PFSK-1 (cell line): Measurements from ENCODE around the gene ANAPC16.

Source experiments
- FOXP2 ChIP-seq: optimal IDR thresholded peaks from 2 replicates; pipeline ENCODE3; 2011; ENCODE audit warnings: borderline replicate concordance, control low read depth, inconsistent platforms; ENCODE audit not compliant: insufficient read depth; ENCODE audit errors: extremely low read length, extremely low read depth
- POLR2AphosphoS5 ChIP-seq: IDR thresholded peaks from 2 replicates; pipeline ENCODE4 v1.6.1; 2012; ENCODE audit warnings: low read depth, mild to moderate bottlenecking, control low read depth, low read length, moderate library complexity
- REST ChIP-seq, 2 experiments: IDR thresholded peaks; 2 replicates each; pipeline versions ENCODE4 v1.6.1 to v1.8.0; 2011 to 2012; ENCODE audit warnings: low read depth in 2 of 2, low read length in 2 of 2, control low read depth in 1 of 2, inconsistent platforms in 1 of 2, mild to moderate bottlenecking in 1 of 2, moderate library complexity in 1 of 2; ENCODE audit not compliant: insufficient read depth in 1 of 2
- SIN3A ChIP-seq: IDR thresholded peaks from 2 replicates; pipeline ENCODE4 v1.6.1; 2012; ENCODE audit warnings: mild to moderate bottlenecking, low read length, moderate library complexity, borderline replicate concordance; ENCODE audit not compliant: insufficient read depth
- TAF1 ChIP-seq: IDR thresholded peaks from 2 replicates; pipeline ENCODE4 v1.6.1; 2012; ENCODE audit warnings: low read length, control low read depth, borderline replicate concordance; ENCODE audit not compliant: insufficient read depth

ANAPC16 gene

GRCh38 chr10:72229261-72230251 lies 13.7 kb downstream of the ANAPC16 start:
- TF ChIP-seq SIN3A, result no peak
- TF ChIP-seq POLR2AphosphoS5, result no peak
- no peak for TF ChIP-seq TAF1
- TF ChIP-seq REST (IDR thresholded peaks at IDR 0.05; ENCODE audit: insufficient read depth in 1 of 2, low read depth in 2 of 2, low read length in 2 of 2), result no peak

GRCh38 chr10:72233621-72234020 lies 17.8 kb downstream of the ANAPC16 start:
- no peak for TF ChIP-seq POLR2AphosphoS5
- TF ChIP-seq SIN3A, result no peak
- no peak for TF ChIP-seq TAF1
- TF ChIP-seq FOXP2, result no peak
- no peak for TF ChIP-seq REST (IDR thresholded peaks at IDR 0.05; ENCODE audit: insufficient read depth in 1 of 2, low read depth in 2 of 2, low read length in 2 of 2)

- TF ChIP-seq REST (IDR thresholded peaks at IDR 0.05; ENCODE audit: insufficient read depth in 1 of 2, low read depth in 2 of 2, low read length in 2 of 2) (no peak), FOXP2 (no peak), TAF1 (no peak), SIN3A (no peak), POLR2AphosphoS5 (no peak)
These were observed 18.8 kb downstream of the ANAPC16 start for GRCh38 chr10:72234560-72235095.

GRCh38 chr10:72235544-72236279 lies 19.9 kb downstream of the ANAPC16 start:
- no peak for TF ChIP-seq REST (IDR thresholded peaks at IDR 0.05; ENCODE audit: insufficient read depth in 1 of 2, low read depth in 2 of 2, low read length in 2 of 2)
- no peak for TF ChIP-seq SIN3A
- TF ChIP-seq TAF1, result no peak
- no peak for TF ChIP-seq FOXP2
- no peak for TF ChIP-seq POLR2AphosphoS5
